HEK293 (cell line): ENCODE data around the gene JCHAIN.

Experiments
- CTCF ChIA-PET: fragments of 350-600 bp; formaldehyde crosslinking; extraction: SDS; loops from one replicate; lab custom pipeline; 2021; ENCODE audit warnings: antibody characterized with exemption; lab: Yijun Ruan, JAX
- POLR2A ChIA-PET: fragments of 300-600 bp; formaldehyde crosslinking; extraction: SDS; loops from one replicate; lab custom pipeline; 2020; ENCODE audit warnings: antibody characterized with exemption, inconsistent platforms; lab: Yijun Ruan, JAX
- H3K27ac ChIP-seq: fragments of 200-500 bp; sonication (Bioruptor generic); 2 replicates; pipeline ENCODE4 v1.5.1; 2014; ENCODE audit warnings: low read depth, low read length, control low read depth, inconsistent platforms; ENCODE audit errors: extremely low read depth
- H3K36me3 ChIP-seq, 2 experiments: fragments of 200-500 bp in 1 of 2; sonication (Bioruptor generic) in 1 of 2; 1 replicate in 1 of 2; 2 replicates in 1 of 2; pipeline ENCODE4 v1.5.1; 2014 to 2017; ENCODE audit warnings: inconsistent platforms in 2 of 2, low read length in 2 of 2; ENCODE audit not compliant: control insufficient read depth in 2 of 2, insufficient read depth in 1 of 2
- H3K4me1 ChIP-seq: fragments of 200-500 bp; sonication (Bioruptor generic); 2 replicates; pipeline ENCODE4 v1.5.1; 2014; ENCODE audit warnings: mild to moderate bottlenecking, low read length, inconsistent platforms; ENCODE audit not compliant: control insufficient read depth, insufficient read depth
- H3K4me3 ChIP-seq: 2 replicates; pipeline ENCODE4 v1.5.1; 2011; ENCODE audit warnings: low read depth, mild to moderate bottlenecking, control low read depth, low read length, moderate library complexity
- H3K9me3 ChIP-seq: fragments of 200-500 bp; sonication (Bioruptor generic); 2 replicates; pipeline ENCODE4 v1.5.1; 2014; ENCODE audit warnings: low read depth, low read length, inconsistent platforms; ENCODE audit not compliant: control insufficient read depth, insufficient read depth
- CTCF ChIP-seq: fragments of 450-650 bp; formaldehyde crosslinking; IDR thresholded peaks from 2 replicates; pipeline ENCODE4 v1.5.1; 2016; ENCODE audit warnings: missing biosample characterization, missing genetic modification characterization
- EGR2 ChIP-seq: fragments of 450-650 bp; formaldehyde crosslinking; IDR thresholded peaks from 2 replicates; pipeline ENCODE4 v1.5.1; 2016; ENCODE audit warnings: low read depth, missing biosample characterization, missing genetic modification characterization
- INSM2 ChIP-seq: fragments of 450-650 bp; formaldehyde crosslinking; IDR thresholded peaks from 2 replicates; pipeline ENCODE4 v1.5.1; 2016; ENCODE audit warnings: missing biosample characterization, missing genetic modification characterization
- PRDM2 ChIP-seq: fragments of 450-650 bp; formaldehyde crosslinking; IDR thresholded peaks from 2 replicates; pipeline ENCODE4 v1.5.1; 2016; ENCODE audit warnings: missing biosample characterization, missing genetic modification characterization, borderline replicate concordance
- PRDM6 ChIP-seq: fragments of 450-650 bp; formaldehyde crosslinking; IDR thresholded peaks from 2 replicates; pipeline ENCODE4 v1.5.1; 2017; ENCODE audit warnings: missing biosample characterization, missing genetic modification characterization
- REPIN1 ChIP-seq: fragments of 450-650 bp; formaldehyde crosslinking; IDR thresholded peaks from 2 replicates; pipeline ENCODE4 v1.5.1; 2017; ENCODE audit warnings: missing biosample characterization, missing genetic modification characterization, low read depth
- REST ChIP-seq: fragments of 450-650 bp; formaldehyde crosslinking; IDR thresholded peaks from 2 replicates; pipeline ENCODE4 v1.5.1; 2016; ENCODE audit warnings: missing biosample characterization, missing genetic modification characterization
- ZBTB10 ChIP-seq: fragments of 450-650 bp; formaldehyde crosslinking; IDR thresholded peaks from 2 replicates; pipeline ENCODE4 v1.5.1; 2016; ENCODE audit warnings: missing biosample characterization, missing genetic modification characterization
- ZNF248 ChIP-seq: fragments of 450-650 bp; formaldehyde crosslinking; IDR thresholded peaks from 2 replicates; pipeline ENCODE4 v1.5.1; 2017; ENCODE audit warnings: missing biosample characterization, missing genetic modification characterization
- ZNF324 ChIP-seq: fragments of 450-650 bp; formaldehyde crosslinking; IDR thresholded peaks from 2 replicates; pipeline ENCODE4 v1.5.1; 2016; ENCODE audit warnings: missing biosample characterization, missing genetic modification characterization
- ZNF366 ChIP-seq: fragments of 450-650 bp; formaldehyde crosslinking; conservative IDR thresholded peaks from 2 replicates; pipeline ENCODE4 v1.5.1; 2016; ENCODE audit warnings: missing biosample characterization, missing genetic modification characterization
- ZNF558 ChIP-seq: fragments of 450-650 bp; formaldehyde crosslinking; IDR thresholded peaks from 2 replicates; pipeline ENCODE4 v1.5.1; 2016; ENCODE audit warnings: missing biosample characterization, missing genetic modification characterization
- ZNF560 ChIP-seq: fragments of 450-650 bp; formaldehyde crosslinking; IDR thresholded peaks from 2 replicates; pipeline ENCODE4 v1.5.1; 2017; ENCODE audit warnings: missing biosample characterization, missing genetic modification characterization, borderline replicate concordance
- ZNF571 ChIP-seq: fragments of 450-650 bp; formaldehyde crosslinking; IDR thresholded peaks from 2 replicates; pipeline ENCODE4 v1.5.0; 2017; ENCODE audit warnings: missing biosample characterization, missing genetic modification characterization
- ZNF670 ChIP-seq: fragments of 450-650 bp; formaldehyde crosslinking; IDR thresholded peaks from 2 replicates; pipeline ENCODE4 v1.5.1; 2016; ENCODE audit warnings: missing biosample characterization, missing genetic modification characterization, low read depth
- ZNF692 ChIP-seq: fragments of 450-650 bp; formaldehyde crosslinking; IDR thresholded peaks from 2 replicates; pipeline ENCODE4 v1.5.1; 2016; ENCODE audit warnings: missing biosample characterization, missing genetic modification characterization
- ZNF830 ChIP-seq: fragments of 450-650 bp; IDR thresholded peaks from 2 replicates; pipeline ENCODE4 v1.5.0; 2018; ENCODE audit warnings: missing biosample characterization, missing genetic modification characterization, low read depth, mild to moderate bottlenecking, moderate library complexity
- ZSCAN30 ChIP-seq: fragments of 450-650 bp; IDR thresholded peaks from 2 replicates; pipeline ENCODE4 v1.5.1; 2018; ENCODE audit warnings: missing biosample characterization, mild to moderate bottlenecking, missing genetic modification characterization, moderate library complexity

Gene JCHAIN

GRCh38 chr4:70657326-70657725, 9.0 kb downstream of the JCHAIN start:
- Histone ChIP-seq H3K36me3 (no peaks in the 10 kb centered on the region), H3K4me1 (no peaks in the 10 kb centered on the region), H3K9me3 (no peaks in the 10 kb centered on the region), H3K27ac (no peak overlapping the region), H3K4me3 (no peak overlapping the region)
- TF ChIP-seq ZBTB10 (no peak), INSM2 (tag by site-specific recombination) (no peak), ZNF830 (tag by site-specific recombination) (no peak), REPIN1 (no peak), PRDM6 (tag by site-specific recombination) (no peak), PRDM2 (tag by site-specific recombination) (no peak), ZSCAN30 (no peak), ZNF560 (tag by site-specific recombination) (no peak), ZNF248 (no peak), ZNF366 (tag by site-specific recombination) (no peak), ZNF558 (tag by site-specific recombination) (no peak), ZNF324 (tag by site-specific recombination) (no peak), ZNF692 (tag by site-specific recombination) (no peak), ZNF670 (no peak), ZNF571 (tag by site-specific recombination) (no peak), EGR2 (tag by site-specific recombination) (no peak), CTCF (tag by site-specific recombination) (no peak), REST (tag by site-specific recombination) (no peak)
- TF ChIP-seq, all 188 proteins: peak for 0
- POLR2A ChIA-PET: no interaction called here
- CTCF ChIA-PET: interaction anchor here (0.6 to 0.7 kb wide), 2 partner anchors 11 to 884 kb away, joined by 3 to 4 read pairs; no protein-coding TSS in a partner anchor
